OCI-LY7 (cell line): ENCODE results near the gene CCDC160. TPM values are rescaled to one million over a fixed set of nuclear protein-coding genes. Genes with fewer than 3 reads are reported as not detected.

Experiments used
- BruUV-seq: library from RNA; stranded (reverse); fragments of 400-500 nt; replicated peaks from 2 replicates; lab custom pipeline; 2021; lab: Mats Ljungman, UMichigan
- CTCF ChIA-PET: fragments of 300-600 bp; sonication (Branson Sonifier 250); formaldehyde crosslinking; loops from one replicate; lab custom pipeline; 2022; ENCODE audit warnings: antibody characterized with exemption; ENCODE audit not compliant: unreplicated experiment; lab: Charles Lee
- POLR2A ChIA-PET: fragments of 300-600 bp; sonication (Branson Sonifier 250); formaldehyde crosslinking; loops from one replicate; lab custom pipeline; 2022; ENCODE audit warnings: antibody characterized with exemption; lab: Charles Lee
- DNase-seq: peaks from one replicate; pipeline ENCODE4 v3.0.0-alpha.2; 2015; ENCODE audit warnings: low spot score
- H2AFZ ChIP-seq: fragments of 200-600 bp; sonication (generic), shearing (Covaris generic); 2 replicates; pipeline ENCODE4 v1.6.1; 2014; ENCODE audit warnings: mild to moderate bottlenecking, antibody characterized with exemption, low read length, moderate library complexity
- H3K27ac ChIP-seq: fragments of 200-600 bp; sonication (generic); 2 replicates; pipeline ENCODE4 v1.5.1; 2014; ENCODE audit warnings: mixed run types, low read depth, mild to moderate bottlenecking, moderate library complexity, low read length, inconsistent platforms; ENCODE audit not compliant: poor library complexity, severe bottlenecking
- H3K36me3 ChIP-seq: fragments of 200-600 bp; sonication (generic); 2 replicates; pipeline ENCODE4 v1.6.1; 2014; ENCODE audit warnings: mild to moderate bottlenecking, antibody characterized with exemption, low read length, moderate library complexity, mixed read lengths; ENCODE audit not compliant: insufficient read depth
- H3K4me1 ChIP-seq: fragments of 200-600 bp; sonication (generic); 2 replicates; pipeline ENCODE4 v1.5.1; 2014; ENCODE audit warnings: mild to moderate bottlenecking, low read length; ENCODE audit not compliant: insufficient read depth, poor library complexity, severe bottlenecking
- H3K4me2 ChIP-seq: fragments of 200-600 bp; sonication (generic); 2 replicates; pipeline ENCODE4 v1.6.1; 2014; ENCODE audit warnings: mild to moderate bottlenecking, low read length
- H3K4me3 ChIP-seq: fragments of 200-600 bp; sonication (generic); 2 replicates; pipeline ENCODE4 v1.5.1; 2014; ENCODE audit warnings: mild to moderate bottlenecking, low read depth, low read length; ENCODE audit not compliant: poor library complexity, severe bottlenecking
- H3K79me2 ChIP-seq: fragments of 200-600 bp; sonication (generic); 2 replicates; pipeline ENCODE4 v1.6.1; 2016; ENCODE audit warnings: low read depth, mild to moderate bottlenecking, low read length, moderate library complexity, mixed read lengths; ENCODE audit not compliant: insufficient read depth
- H3K9me2 ChIP-seq: fragments of 200-600 bp; sonication (generic); 2 replicates; pipeline ENCODE4 v1.6.1; 2016; ENCODE audit warnings: mild to moderate bottlenecking, low read length, mixed read lengths; ENCODE audit not compliant: insufficient read depth
- H3K9me3 ChIP-seq: fragments of 200-600 bp; sonication (generic); 2 replicates; pipeline ENCODE4 v1.6.1; 2014; ENCODE audit warnings: mild to moderate bottlenecking, mixed run types, low read length, mixed read lengths
- H4K20me1 ChIP-seq: fragments of 200-600 bp; sonication (generic); 2 replicates; pipeline ENCODE4 v1.6.1; 2014; ENCODE audit warnings: mild to moderate bottlenecking, antibody characterized with exemption, low read length, moderate library complexity, mixed read lengths; ENCODE audit not compliant: insufficient read depth
- EZH2phosphoT487 ChIP-seq: fragments of 200-600 bp; sonication (generic); IDR thresholded peaks from 2 replicates; pipeline ENCODE4 v1.6.1; 2018; ENCODE audit warnings: low read depth, borderline replicate concordance, mild to moderate bottlenecking, mixed run types, antibody characterized with exemption, low read length, moderate library complexity, mixed read lengths
- intact Hi-C: fragments of 100-400 bp; cut with micrococcal nuclease; formaldehyde crosslinking; loops from one replicate; pipeline ENCODE4 v1.10.0; 2022; ENCODE audit not compliant: unreplicated experiment
- total RNA-seq, 2 experiments: library from RNA; depleted of rRNA in 1 of 2; stranded (reverse); fragments of >200 nt in 1 of 2; shearing (Covaris generic) in 1 of 2; gene quantifications; 2 replicates each; pipeline ENCODE4 v1.2.3, GENCODE V29; 2014 to 2022
- TF ChIP-seq, protein P1 (sequence below): fragments of 200-600 bp; sonication (generic); conservative IDR thresholded peaks from 2 replicates; pipeline ENCODE4 v1.5.1; 2014; ENCODE audit warnings: mild to moderate bottlenecking, antibody characterized with exemption, low read length, moderate library complexity, mixed read lengths

The CCDC160 gene
- total RNA-seq, 2 experiments from 2014 or later = not detected

DNA sequence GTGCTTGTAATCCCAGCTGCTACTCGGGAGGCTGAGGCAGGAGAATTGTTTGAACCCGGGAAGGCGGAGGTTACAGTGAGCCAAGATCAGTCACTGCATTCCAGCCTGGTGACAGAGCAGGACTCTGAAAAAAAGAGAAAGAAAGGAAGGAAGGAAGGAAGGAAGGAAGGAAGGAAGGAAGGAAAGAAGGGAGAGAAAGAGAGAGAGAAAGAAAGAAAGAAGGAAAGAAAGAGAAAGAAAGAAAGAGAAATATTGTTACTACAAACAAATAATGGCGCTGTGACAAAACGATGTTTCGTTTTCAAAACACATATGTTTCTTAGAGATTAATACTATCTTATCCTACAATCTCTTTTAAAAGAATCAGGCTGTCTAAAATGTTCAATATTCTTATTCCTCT lies 42.1 kb upstream of the CCDC160 start:
- Histone ChIP-seq H3K27ac (no peak overlapping the region), H3K4me2 (no peak overlapping the region), H3K36me3 (no peaks in the 10 kb centered on the region), H2AFZ (no peak overlapping the region), H3K4me1 (no peaks in the 10 kb centered on the region), H4K20me1 (no peaks in the 10 kb centered on the region), H3K4me3 (no peak overlapping the region), H3K9me2 (no peaks in the 10 kb centered on the region), H3K79me2 (no peaks in the 10 kb centered on the region), H3K9me3 (no peaks in the 10 kb centered on the region)
- CTCF ChIA-PET = no interaction called here
- no TSS peak for BruUV-seq
- POLR2A ChIA-PET = no interaction called here
- intact Hi-C loops = no loop called here
- TF ChIP-seq, protein P1, sequence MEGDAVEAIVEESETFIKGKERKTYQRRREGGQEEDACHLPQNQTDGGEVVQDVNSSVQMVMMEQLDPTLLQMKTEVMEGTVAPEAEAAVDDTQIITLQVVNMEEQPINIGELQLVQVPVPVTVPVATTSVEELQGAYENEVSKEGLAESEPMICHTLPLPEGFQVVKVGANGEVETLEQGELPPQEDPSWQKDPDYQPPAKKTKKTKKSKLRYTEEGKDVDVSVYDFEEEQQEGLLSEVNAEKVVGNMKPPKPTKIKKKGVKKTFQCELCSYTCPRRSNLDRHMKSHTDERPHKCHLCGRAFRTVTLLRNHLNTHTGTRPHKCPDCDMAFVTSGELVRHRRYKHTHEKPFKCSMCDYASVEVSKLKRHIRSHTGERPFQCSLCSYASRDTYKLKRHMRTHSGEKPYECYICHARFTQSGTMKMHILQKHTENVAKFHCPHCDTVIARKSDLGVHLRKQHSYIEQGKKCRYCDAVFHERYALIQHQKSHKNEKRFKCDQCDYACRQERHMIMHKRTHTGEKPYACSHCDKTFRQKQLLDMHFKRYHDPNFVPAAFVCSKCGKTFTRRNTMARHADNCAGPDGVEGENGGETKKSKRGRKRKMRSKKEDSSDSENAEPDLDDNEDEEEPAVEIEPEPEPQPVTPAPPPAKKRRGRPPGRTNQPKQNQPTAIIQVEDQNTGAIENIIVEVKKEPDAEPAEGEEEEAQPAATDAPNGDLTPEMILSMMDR = no peak
- TF ChIP-seq EZH2phosphoT487 = no peak
- DNase-seq = no peak

DNA sequence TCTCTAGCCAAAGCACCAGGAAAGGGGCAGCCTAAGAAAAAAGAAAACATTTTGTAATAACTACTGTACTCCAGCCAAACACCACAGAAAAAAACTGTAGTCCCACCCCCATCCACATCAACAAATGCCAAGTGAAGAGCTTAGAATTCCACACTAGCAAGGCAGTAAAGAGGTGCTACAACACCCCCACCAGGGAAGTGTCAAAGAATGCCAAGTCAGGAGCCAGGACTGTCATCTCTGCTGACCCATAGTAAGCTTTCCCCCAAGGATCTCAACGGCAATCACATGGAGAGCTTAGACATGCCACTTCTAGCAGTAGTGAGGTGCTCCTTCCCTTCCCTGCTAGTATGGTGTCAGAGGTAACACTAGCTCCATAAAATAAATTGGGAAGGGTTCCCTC lies 34.4 kb upstream of the CCDC160 start:
- intact Hi-C loops = no loop called here
- no peak overlapping the region for H3K27ac ChIP-seq
- no peaks in the 10 kb centered on the region for H4K20me1 ChIP-seq
- H3K4me2 ChIP-seq = no peak overlapping the region
- BruUV-seq = no TSS peak
- no peaks in the 10 kb centered on the region for H3K9me3 ChIP-seq
- no peaks in the 10 kb centered on the region for H3K9me2 ChIP-seq
- ChIA-PET POLR2A (no interaction called here), CTCF (no interaction called here)
- H3K4me1 ChIP-seq = no peaks in the 10 kb centered on the region
- no peak overlapping the region for H3K4me3 ChIP-seq
- H2AFZ ChIP-seq = no peak overlapping the region
- no peaks in the 10 kb centered on the region for H3K36me3 ChIP-seq
- no peaks in the 10 kb centered on the region for H3K79me2 ChIP-seq
- DNase-seq = no peak
- TF ChIP-seq, protein P1 = no peak
- no peak for TF ChIP-seq EZH2phosphoT487

DNA sequence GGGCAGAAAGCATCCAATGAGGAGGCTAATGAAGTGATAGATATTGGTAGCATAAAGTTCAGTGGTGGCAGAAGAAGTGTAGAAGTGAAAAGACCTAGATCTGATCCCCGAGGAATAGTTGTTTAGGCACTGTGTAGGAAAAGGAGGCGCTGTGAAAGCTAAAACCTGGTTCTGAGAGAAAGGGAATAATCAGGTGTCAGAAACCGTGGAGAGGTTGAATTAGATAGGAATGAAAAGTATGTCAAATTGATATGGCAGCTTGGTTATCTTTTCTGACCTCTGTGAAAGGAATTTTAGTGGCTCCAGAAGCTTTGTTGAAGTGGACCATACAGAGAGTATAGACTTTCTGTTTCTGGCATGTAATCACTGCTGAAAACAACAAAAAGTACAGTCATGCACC lies 30.8 kb upstream of the CCDC160 start:
- Histone ChIP-seq H2AFZ (no peak overlapping the region), H3K4me3 (no peak overlapping the region), H3K79me2 (no peaks in the 10 kb centered on the region), H3K4me1 (no peaks in the 10 kb centered on the region), H3K9me3 (no peaks in the 10 kb centered on the region), H3K4me2 (no peak overlapping the region), H3K36me3 (no peaks in the 10 kb centered on the region), H4K20me1 (no peaks in the 10 kb centered on the region), H3K9me2 (no peaks in the 10 kb centered on the region), H3K27ac (no peak overlapping the region)
- ChIA-PET POLR2A (no interaction called here), CTCF (no interaction called here)
- intact Hi-C loops = no loop called here
- DNase-seq = no peak
- no TSS peak for BruUV-seq
- no peak for TF ChIP-seq EZH2phosphoT487
- TF ChIP-seq, protein P1 = no peak
